HCT116 (cell line): Measurements from ENCODE around the gene KCNAB2. TPM values are rescaled to one million over a fixed set of nuclear protein-coding genes. Genes with fewer than 3 reads are reported as not detected.

Experiments used
- ATAC-seq: fragments of 200-7000 bp; cut with Tn5 transposase; 2 replicates; pipeline ENCODE4 v1.9.1; 2020; ENCODE audit warnings: mild to moderate bottlenecking, moderate library complexity
- BruUV-seq: library from RNA; stranded (reverse); fragments of 400-500 nt; replicated peaks from 2 replicates; lab custom pipeline; 2021; lab: Mats Ljungman, UMichigan
- CTCF ChIA-PET: fragments of 300-600 bp; sonication (Branson Sonifier 250); formaldehyde crosslinking; loops from one replicate; lab custom pipeline; 2021; ENCODE audit warnings: antibody characterized with exemption; lab: Charles Lee
- POLR2A ChIA-PET: fragments of 300-600, 350-600 bp; sonication (Branson Sonifier 250); formaldehyde crosslinking; loops from one replicate; lab custom pipeline; 2021; ENCODE audit warnings: antibody characterized with exemption; lab: Charles Lee
- RAD21 ChIA-PET, 2 experiments: fragments of 300-600 bp; sonication (Branson Sonifier 250); formaldehyde crosslinking; loops; one replicate each; lab custom pipeline; 2023; ENCODE audit warnings: low total read pairs in 2 of 2; ENCODE audit not compliant: uncharacterized antibody in 2 of 2, unreplicated experiment in 2 of 2, low non-redundant PET in 1 of 2; lab: Charles Lee
- DNase-seq: peaks from one replicate; pipeline ENCODE4 v3.0.0-alpha.2; 2010; ENCODE audit warnings: low read depth, low spot score
- H2AFZ ChIP-seq: fragments of 200-600 bp; shearing (Covaris generic), sonication (generic); 2 replicates; pipeline ENCODE4 v1.6.1; 2017; ENCODE audit warnings: low read depth, mixed run types, mixed read lengths, antibody characterized with exemption, low read length; ENCODE audit not compliant: poor library complexity, severe bottlenecking
- H3K27ac ChIP-seq: 2 replicates; pipeline ENCODE4 v1.5.1; 2012; ENCODE audit warnings: low read depth, low read length
- H3K27me3 ChIP-seq: fragments of 200-600 bp; sonication (generic); 2 replicates; pipeline ENCODE4 v1.6.1; 2016; ENCODE audit warnings: mixed run types, low read length, mixed read lengths; ENCODE audit not compliant: insufficient read depth
- H3K36me3 ChIP-seq, 2 experiments: fragments of 200-500 bp in 1 of 2; fragments of 200-600 bp in 1 of 2; sonication (Bioruptor generic) in 1 of 2; sonication (generic) in 1 of 2; 2 replicates each; pipeline versions ENCODE4 v1.5.1 to v1.6.1; 2014 to 2016; ENCODE audit warnings: low read length in 2 of 2, inconsistent platforms in 1 of 2, mixed read lengths in 1 of 2, mixed run types in 1 of 2; ENCODE audit not compliant: insufficient read depth in 2 of 2, control insufficient read depth in 1 of 2
- H3K4me1 ChIP-seq, 2 experiments: fragments of 200-600 bp in 1 of 2; sonication (generic) in 1 of 2; 2 replicates each; pipeline versions ENCODE4 v1.5.1 to v1.6.1; 2012 to 2017; ENCODE audit warnings: low read length in 2 of 2, inconsistent platforms in 1 of 2, mild to moderate bottlenecking in 1 of 2, mixed read lengths in 1 of 2, mixed run types in 1 of 2, moderate library complexity in 1 of 2; ENCODE audit not compliant: insufficient read depth in 2 of 2, control insufficient read depth in 1 of 2
- H3K4me2 ChIP-seq: fragments of 200-600 bp; sonication (generic); 2 replicates; pipeline ENCODE4 v1.6.1; 2017; ENCODE audit warnings: mixed run types, low read length, mixed read lengths
- H3K4me3 ChIP-seq, 2 experiments: fragments of 200-600 bp in 1 of 2; sonication (generic) in 1 of 2; replicated peaks in 1 of 2; 2 replicates each; pipeline ENCODE4 v1.5.1; 2011 to 2016; ENCODE audit warnings: low read length in 2 of 2, control low read depth in 1 of 2, low read depth in 1 of 2, mild to moderate bottlenecking in 1 of 2, mixed read lengths in 1 of 2, mixed run types in 1 of 2
- H3K79me2 ChIP-seq: fragments of 200-600 bp; sonication (generic); 2 replicates; pipeline ENCODE4 v1.6.1; 2017; ENCODE audit warnings: mild to moderate bottlenecking, mixed run types, low read length, moderate library complexity, mixed read lengths; ENCODE audit not compliant: insufficient read depth
- H3K9ac ChIP-seq: fragments of 200-600 bp; sonication (generic); 2 replicates; pipeline ENCODE4 v1.6.1; 2016; ENCODE audit warnings: low read length, mixed read lengths
- H3K9me2 ChIP-seq: fragments of 200-600 bp; sonication (generic), shearing (Covaris generic); 2 replicates; pipeline ENCODE4 v1.6.1; 2017; ENCODE audit warnings: mixed run types, mild to moderate bottlenecking, moderate library complexity; ENCODE audit not compliant: insufficient read depth
- H3K9me3 ChIP-seq, 2 experiments: fragments of 200-500 bp in 1 of 2; fragments of 200-600 bp in 1 of 2; sonication (Bioruptor generic) in 1 of 2; sonication (generic) in 1 of 2; 2 replicates each; pipeline ENCODE4 v1.6.1; 2014 to 2017; ENCODE audit warnings: low read length in 2 of 2, mixed read lengths in 2 of 2, inconsistent platforms in 1 of 2, low read depth in 1 of 2, mild to moderate bottlenecking in 1 of 2, mixed run types in 1 of 2, moderate library complexity in 1 of 2; ENCODE audit not compliant: control insufficient read depth in 1 of 2, insufficient read depth in 1 of 2
- H4K20me1 ChIP-seq: fragments of 200-600 bp; sonication (generic), shearing (Covaris generic); 2 replicates; pipeline ENCODE4 v1.6.1; 2017; ENCODE audit warnings: mixed run types, mild to moderate bottlenecking, moderate library complexity; ENCODE audit not compliant: insufficient read depth
- ATF3 ChIP-seq: IDR thresholded peaks from 2 replicates; pipeline ENCODE4 v1.6.1; 2012
- CEBPB ChIP-seq: IDR thresholded peaks from 2 replicates; pipeline ENCODE4 v1.6.1; 2012; ENCODE audit warnings: low read depth
- ELF1 ChIP-seq: IDR thresholded peaks from 2 replicates; pipeline ENCODE4 v1.6.1; 2012; ENCODE audit warnings: low read depth, borderline replicate concordance
- EZH2 ChIP-seq: fragments of 200-600 bp; sonication (generic); IDR thresholded peaks from 2 replicates; pipeline ENCODE4 v1.6.1; 2017; ENCODE audit warnings: antibody characterized with exemption, mixed run types
- FOSL1 ChIP-seq: IDR thresholded peaks from 2 replicates; pipeline ENCODE4 v1.6.1; 2012; ENCODE audit warnings: low read depth
- POLR2A ChIP-seq: IDR thresholded peaks from 2 replicates; pipeline ENCODE4 v1.7.0; 2011; ENCODE audit warnings: borderline replicate concordance; ENCODE audit not compliant: insufficient read depth, insufficient read length; ENCODE audit errors: extremely low read depth
- REST ChIP-seq: IDR thresholded peaks from 2 replicates; pipeline ENCODE4 v1.6.1; 2012; ENCODE audit warnings: low read depth
- SIN3A ChIP-seq: IDR thresholded peaks from 2 replicates; pipeline ENCODE4 v1.6.1; 2012; ENCODE audit warnings: low read depth
- SP1 ChIP-seq: IDR thresholded peaks from 2 replicates; pipeline ENCODE4 v1.6.1; 2012; ENCODE audit warnings: low read depth
- SRF ChIP-seq: IDR thresholded peaks from 2 replicates; pipeline ENCODE4 v1.6.1; 2012; ENCODE audit warnings: low read depth
- TCF7L2 ChIP-seq: IDR thresholded peaks from 2 replicates; pipeline ENCODE4 v1.7.0; 2011; ENCODE audit warnings: borderline replicate concordance, inconsistent platforms; ENCODE audit not compliant: insufficient read depth, insufficient read length; ENCODE audit errors: extremely low read depth
- ZFX ChIP-seq: fragments of 450-650 bp; IDR thresholded peaks from 2 replicates; pipeline ENCODE4 v1.6.1; 2017
- intact Hi-C: fragments of 100-400 bp; cut with micrococcal nuclease; formaldehyde crosslinking; loops from 2 replicates; pipeline ENCODE4 v1.10.0; 2022
- total RNA-seq: library from RNA; stranded (reverse); gene quantifications from one replicate; pipeline ENCODE4 v1.2.1, GENCODE V29; 2021; ENCODE audit not compliant: unreplicated experiment

The KCNAB2 gene
- total RNA-seq, 1 experiment from 2014 or later = 18.1 TPM

DNA sequence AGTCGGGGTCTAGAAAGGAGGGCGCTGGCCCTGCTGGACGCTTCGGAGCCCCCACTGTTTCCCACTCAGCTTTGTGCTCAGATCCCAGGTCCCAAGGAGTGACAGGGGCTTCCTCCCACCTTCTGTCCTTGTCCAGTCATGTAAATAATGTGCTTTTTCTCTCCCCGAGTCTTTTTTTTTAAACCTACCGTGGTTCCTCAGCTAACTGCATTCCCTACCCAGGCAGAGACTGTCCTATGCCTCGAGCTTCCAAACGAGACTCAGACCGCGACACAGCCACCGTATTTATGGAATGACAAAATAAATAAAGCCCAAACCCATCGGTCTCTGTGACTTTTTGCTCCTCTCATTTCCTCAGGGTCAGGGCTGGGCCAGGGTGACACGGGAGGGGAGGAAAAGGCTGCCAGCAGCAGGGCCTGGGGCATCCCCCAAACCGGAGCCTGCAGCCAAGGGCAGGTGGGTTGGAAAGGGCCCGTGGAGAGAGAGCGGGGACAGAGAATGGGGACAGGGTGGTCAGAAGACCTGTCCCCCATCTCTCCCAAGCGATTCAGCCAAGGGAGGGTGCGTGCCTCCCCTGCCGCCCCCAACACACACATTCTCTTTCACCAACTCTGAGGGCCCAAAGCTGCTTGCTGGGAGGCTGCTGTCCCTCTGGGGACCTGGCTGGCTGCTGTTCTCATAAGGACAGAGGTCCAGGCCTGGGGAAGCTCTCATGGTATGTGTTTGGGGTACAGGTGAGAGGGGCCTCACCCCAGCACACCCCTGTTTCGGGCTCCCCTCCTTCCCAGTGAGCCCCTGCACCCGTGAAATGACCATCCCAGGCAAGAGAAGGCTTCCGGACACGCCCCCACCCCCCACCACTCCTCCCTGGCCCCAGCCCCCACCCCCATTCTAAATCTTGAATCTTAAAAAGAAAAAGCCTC lies 55.4 kb downstream of the KCNAB2 start:
- DNase-seq = no peak
- no peak overlapping the region for H2AFZ ChIP-seq
- no peaks in the 10 kb centered on the region for H3K9me3 ChIP-seq
- intact Hi-C loops = no loop called here
- no peak for ATAC-seq
- no peaks in the 10 kb centered on the region for H3K79me2 ChIP-seq
- H3K27me3 ChIP-seq = no peaks in the 10 kb centered on the region
- no peak overlapping the region for H3K27ac ChIP-seq
- H4K20me1 ChIP-seq = no peaks in the 10 kb centered on the region
- ChIA-PET CTCF (no interaction called here), POLR2A (no interaction called here), RAD21 (no interaction called here)
- no peaks in the 10 kb centered on the region for H3K9me2 ChIP-seq
- H3K9ac ChIP-seq = no peak overlapping the region
- BruUV-seq = no TSS peak
- TF ChIP-seq ELF1 (no peak), EZH2 (no peak), SIN3A (no peak), SRF (no peak), CEBPB (no peak)
- H3K4me1 ChIP-seq = no peaks in the 10 kb centered on the region; a peak in 2 of 4 replicates
- H3K4me2 ChIP-seq = no peak overlapping the region
- H3K36me3 ChIP-seq = no peaks in the 10 kb centered on the region
- H3K4me3 ChIP-seq = no peak overlapping the region

- no peak overlapping the region for H3K9ac ChIP-seq
- no peaks in the 10 kb centered on the region for H3K9me2 ChIP-seq
- no peaks in the 10 kb centered on the region for H4K20me1 ChIP-seq
- ChIA-PET CTCF (no interaction called here), POLR2A (no interaction called here), RAD21 (no interaction called here)
- no peak overlapping the region for H2AFZ ChIP-seq
- H3K27ac ChIP-seq = no peak overlapping the region
- H3K27me3 ChIP-seq = no peaks in the 10 kb centered on the region
- no peaks in the 10 kb centered on the region; a peak in 2 of 4 replicates for H3K4me1 ChIP-seq
- no peaks in the 10 kb centered on the region for H3K36me3 ChIP-seq
- no peaks in the 10 kb centered on the region for H3K9me3 ChIP-seq
- DNase-seq (no peak), ATAC-seq (no peak)
- H3K4me3 ChIP-seq = no peak overlapping the region
- intact Hi-C loops = no loop called here
- H3K4me2 ChIP-seq = no peak overlapping the region
- no peaks in the 10 kb centered on the region for H3K79me2 ChIP-seq
- BruUV-seq = no TSS peak
- TF ChIP-seq SIN3A = no peak
- TF ChIP-seq POLR2A = no peak
- TF ChIP-seq ATF3 = no peak
- TF ChIP-seq TCF7L2 = no peak
- TF ChIP-seq ELF1 = no peak
- no peak for TF ChIP-seq CEBPB
- TF ChIP-seq SP1 = no peak
- TF ChIP-seq FOSL1 = no peak
- no peak for TF ChIP-seq ZFX
- TF ChIP-seq REST = no peak
Observed at GRCh38 chr1:6101826-6102531, 56.3 kb downstream of the KCNAB2 start.
